Keratinocyte (primary cell): ENCODE measurements around the gene HNRNPA1L2.

Source experiments
- EZH2 ChIP-seq: IDR thresholded peaks from one replicate; pipeline ENCODE4 v1.6.1; 2012; ENCODE audit warnings: inconsistent platforms, mild to moderate bottlenecking, low read length, moderate library complexity
- TF ChIP-seq, protein P1 (sequence below), 3 experiments: IDR thresholded peaks in 1 of 3; conservative IDR thresholded peaks in 1 of 3; optimal IDR thresholded peaks in 1 of 3; 2 replicates in 2 of 3; 3 replicates in 1 of 3; pipeline versions ENCODE3 to v1.5.1; 2011; ENCODE audit warnings: low read length in 3 of 3, mild to moderate bottlenecking in 3 of 3, moderate library complexity in 2 of 3, control low read depth in 1 of 3, inconsistent platforms in 1 of 3; ENCODE audit not compliant: insufficient read depth in 2 of 3; ENCODE audit errors: extremely low read depth in 1 of 3

DNA sequence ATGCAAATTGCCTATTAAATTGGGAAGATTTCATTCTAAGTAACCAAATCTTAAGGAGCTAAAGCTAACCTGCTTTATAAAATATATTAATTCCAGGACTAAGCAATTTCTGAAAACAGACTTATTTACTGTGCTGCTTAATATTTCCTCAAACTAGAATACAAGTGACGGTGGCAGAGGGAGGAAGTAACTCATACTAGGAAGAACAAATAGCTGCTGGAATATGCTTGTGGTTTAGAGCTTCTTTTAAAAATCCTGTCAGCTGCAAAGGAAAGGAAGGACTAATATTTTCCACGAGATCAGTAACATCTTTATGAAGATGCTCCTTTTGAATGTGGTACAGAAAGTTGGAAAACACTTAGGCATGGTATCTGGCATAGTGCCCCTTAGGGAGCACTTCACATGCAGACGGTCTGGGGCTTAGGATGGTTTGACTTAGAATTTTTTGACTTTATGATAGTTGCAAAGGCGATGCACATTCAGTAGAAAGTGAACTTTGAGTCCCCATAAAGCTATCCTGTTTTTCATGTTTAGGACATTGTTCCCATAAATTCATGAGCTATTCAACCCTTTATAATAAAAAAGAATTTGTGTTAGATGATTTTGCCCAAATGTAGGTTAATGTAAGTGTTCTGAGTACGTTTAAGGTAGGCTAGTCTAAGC is 3.4 kb upstream of the HNRNPA1L2 start:
- TF ChIP-seq, protein P1, sequence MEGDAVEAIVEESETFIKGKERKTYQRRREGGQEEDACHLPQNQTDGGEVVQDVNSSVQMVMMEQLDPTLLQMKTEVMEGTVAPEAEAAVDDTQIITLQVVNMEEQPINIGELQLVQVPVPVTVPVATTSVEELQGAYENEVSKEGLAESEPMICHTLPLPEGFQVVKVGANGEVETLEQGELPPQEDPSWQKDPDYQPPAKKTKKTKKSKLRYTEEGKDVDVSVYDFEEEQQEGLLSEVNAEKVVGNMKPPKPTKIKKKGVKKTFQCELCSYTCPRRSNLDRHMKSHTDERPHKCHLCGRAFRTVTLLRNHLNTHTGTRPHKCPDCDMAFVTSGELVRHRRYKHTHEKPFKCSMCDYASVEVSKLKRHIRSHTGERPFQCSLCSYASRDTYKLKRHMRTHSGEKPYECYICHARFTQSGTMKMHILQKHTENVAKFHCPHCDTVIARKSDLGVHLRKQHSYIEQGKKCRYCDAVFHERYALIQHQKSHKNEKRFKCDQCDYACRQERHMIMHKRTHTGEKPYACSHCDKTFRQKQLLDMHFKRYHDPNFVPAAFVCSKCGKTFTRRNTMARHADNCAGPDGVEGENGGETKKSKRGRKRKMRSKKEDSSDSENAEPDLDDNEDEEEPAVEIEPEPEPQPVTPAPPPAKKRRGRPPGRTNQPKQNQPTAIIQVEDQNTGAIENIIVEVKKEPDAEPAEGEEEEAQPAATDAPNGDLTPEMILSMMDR (optimal IDR thresholded peaks at IDR 0.05 in 1 of 3, IDR thresholded peaks at IDR 0.05 in 1 of 3, conservative IDR thresholded peaks at IDR 0.05 in 1 of 3; ENCODE audit: extremely low read depth in 1 of 3, insufficient read depth in 2 of 3, low read length in 3 of 3): no peak
- no peak for TF ChIP-seq EZH2
